Endometrial microvascular endothelial cells (primary cell): ENCODE data around the gene ARF3. TPM values are rescaled to one million over a fixed set of nuclear protein-coding genes. Genes with fewer than 3 reads are reported as not detected.

ENCODE experiments used
- in situ Hi-C: cut with HindIII; loops from 2 replicates; pipeline ENCODE4 v1.10.0; 2017; ENCODE audit warnings: low sequenced_read_pairs, low pct_unique_long_range_greater_than_20kb; ENCODE audit errors: inconsistent ontology term
- total RNA-seq: library from RNA; depleted of rRNA; stranded (reverse); fragments of >200 nt; gene quantifications from one replicate; pipeline ENCODE4 v1.2.3, GENCODE V29; 2015; ENCODE audit errors: inconsistent ontology term

The ARF3 gene
- total RNA-seq, result 114 TPM

DNA sequence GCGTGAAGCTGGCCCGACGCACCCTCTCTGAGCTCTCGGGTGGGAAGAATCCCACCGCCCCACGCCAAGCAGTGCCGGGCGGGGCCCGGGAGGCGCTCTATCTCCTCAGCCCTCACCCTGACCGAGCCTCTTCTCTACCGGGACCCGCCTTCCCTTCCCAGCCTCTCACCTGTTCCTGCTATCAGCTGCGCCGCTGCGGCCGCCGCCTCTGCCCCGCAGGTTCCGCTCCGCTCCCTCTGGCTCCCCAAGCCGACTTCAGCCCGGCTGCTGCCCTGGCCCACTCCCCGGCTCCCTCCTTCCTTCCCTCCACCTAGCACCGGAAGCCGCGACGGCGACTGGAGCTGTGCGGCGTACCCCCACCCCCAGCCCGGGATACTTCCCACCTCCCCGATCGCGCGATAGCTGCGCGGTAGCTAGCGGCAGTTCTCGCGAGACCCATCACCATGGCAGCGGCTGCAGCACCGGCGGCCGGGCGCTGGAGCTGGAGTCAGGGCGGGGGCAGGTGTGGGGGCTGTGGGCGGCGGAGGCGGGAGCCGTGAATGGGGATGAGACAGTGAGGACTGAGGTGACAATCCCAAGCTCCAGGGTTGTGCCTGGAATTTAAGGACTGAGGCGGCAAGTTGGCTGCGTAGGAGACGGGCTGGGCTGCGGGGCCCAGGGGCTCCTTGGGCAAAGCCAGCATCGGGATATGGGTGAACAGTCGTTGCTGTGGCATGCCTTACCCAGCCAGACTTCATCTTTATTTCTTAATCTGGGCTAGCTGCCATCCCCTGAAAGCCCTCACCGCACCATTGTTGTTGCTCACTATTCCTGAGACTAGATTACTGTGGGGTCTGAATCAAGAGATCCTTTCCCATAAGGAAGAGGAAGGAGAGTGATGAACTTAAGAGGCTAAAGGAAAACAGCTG is at the start of gene ARF3:
Gene ARF3 (minus strand): TSS at position 347 of the 908 bp plus-strand sequence. CDS start 16,392 bp downstream, outside the sequence.
- in situ Hi-C loops, result no loop called here

DNA sequence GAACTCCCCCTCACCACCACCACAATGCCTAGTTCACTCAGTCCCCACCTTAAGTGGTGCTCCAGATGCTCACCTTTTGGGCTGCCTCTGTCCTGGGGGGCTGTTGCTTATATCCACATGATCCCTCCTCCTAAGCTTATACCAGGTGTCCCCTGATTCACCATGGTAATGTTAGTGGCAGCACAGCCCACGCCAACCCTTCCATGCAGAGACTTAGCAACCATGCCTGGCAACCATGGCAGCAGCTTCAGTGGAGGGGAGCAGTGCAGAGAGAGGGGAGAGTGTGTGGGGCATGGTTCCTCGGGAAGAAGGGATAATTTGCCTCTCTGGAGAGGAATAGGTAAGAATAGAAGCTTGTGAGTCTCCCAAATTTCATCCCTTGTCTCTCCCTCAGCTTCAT is 43.1 kb upstream of the ARF3 start:
- in situ Hi-C loops, result no loop called here

DNA sequence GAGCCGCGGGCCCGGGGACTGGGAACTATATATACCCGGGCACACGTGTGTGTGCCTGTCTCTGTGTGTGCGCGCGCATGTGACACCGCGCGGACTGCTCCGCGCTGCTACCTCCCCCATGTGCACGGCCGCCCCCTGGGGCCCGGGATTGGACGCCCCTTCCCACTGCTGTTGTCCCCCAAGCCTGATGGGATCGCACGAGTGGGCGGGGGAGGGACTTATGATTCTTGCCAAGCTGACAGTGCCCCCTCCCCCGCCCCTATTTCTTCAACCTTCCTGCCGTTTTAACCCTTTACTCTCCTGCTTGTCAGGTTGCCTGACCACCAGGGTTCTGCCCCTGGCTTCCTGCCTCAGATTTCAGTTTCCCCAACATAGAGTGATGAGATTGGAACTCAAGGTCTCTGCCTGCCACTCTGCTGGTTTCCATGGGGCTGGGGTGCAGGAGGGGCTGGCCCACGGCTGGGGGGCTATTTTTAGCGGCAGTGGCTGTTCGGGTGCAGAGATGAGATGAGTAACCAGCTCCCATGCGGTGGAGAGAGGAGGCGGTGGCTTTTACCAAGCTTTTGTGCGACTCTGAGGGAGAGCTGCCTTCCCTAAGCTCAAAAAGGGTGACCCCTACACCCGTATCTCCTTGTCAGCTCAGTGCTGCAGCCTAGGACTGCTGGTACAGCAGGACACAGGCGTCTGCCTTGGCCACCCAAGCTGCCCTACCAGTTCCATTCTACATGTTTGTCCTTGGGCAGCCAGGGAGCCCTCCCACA is 42.3 kb upstream of the ARF3 start, which contains the start of gene DDN:
Gene DDN (minus strand): TSS at position 5 of the 761 bp plus-strand sequence. CDS start 88 bp downstream, outside the sequence.
- in situ Hi-C loops, result no loop called here

DNA sequence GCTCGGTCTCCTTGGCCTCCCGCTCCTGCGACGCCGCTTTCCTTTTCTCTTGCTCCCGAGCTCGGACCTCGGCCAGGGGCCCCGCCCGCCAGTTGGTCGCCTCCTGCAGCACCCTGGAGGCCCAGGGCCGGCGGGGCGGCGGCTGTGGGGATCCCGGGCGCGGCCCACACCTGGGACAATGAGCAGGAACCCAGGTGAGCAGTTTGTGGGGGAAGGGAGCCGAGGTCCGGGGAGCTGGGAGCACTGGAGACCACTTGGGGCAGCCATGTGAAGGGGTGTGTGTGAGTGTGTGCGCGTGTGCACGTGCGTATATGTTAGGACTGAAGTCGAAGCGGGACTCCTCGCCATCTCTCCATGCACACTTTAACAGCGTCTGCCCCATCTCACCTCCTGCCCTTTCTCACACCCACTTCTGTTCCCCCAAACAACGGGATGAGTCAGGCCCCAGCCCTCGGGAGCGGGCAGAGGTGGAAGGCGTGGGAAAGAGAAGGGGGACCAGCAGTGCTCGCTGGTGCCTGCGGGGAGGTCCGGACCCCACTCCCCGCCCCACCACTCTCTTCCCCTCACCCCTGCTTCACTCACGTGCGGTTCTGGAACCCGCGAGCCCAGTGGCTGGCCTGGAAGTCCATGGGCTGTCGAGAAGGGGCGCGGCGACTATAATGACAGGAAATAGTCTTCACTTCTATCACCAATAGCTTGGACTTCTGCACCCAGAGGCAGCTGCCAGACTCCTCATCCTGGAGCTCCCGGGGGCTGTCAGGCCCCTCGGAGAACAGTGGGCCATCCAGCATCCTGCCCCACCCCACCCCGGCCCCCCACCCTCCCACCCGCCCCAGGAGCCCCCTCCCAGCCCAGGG is 41.4 kb upstream of the ARF3 start:
- in situ Hi-C loops, result no loop called here

DNA sequence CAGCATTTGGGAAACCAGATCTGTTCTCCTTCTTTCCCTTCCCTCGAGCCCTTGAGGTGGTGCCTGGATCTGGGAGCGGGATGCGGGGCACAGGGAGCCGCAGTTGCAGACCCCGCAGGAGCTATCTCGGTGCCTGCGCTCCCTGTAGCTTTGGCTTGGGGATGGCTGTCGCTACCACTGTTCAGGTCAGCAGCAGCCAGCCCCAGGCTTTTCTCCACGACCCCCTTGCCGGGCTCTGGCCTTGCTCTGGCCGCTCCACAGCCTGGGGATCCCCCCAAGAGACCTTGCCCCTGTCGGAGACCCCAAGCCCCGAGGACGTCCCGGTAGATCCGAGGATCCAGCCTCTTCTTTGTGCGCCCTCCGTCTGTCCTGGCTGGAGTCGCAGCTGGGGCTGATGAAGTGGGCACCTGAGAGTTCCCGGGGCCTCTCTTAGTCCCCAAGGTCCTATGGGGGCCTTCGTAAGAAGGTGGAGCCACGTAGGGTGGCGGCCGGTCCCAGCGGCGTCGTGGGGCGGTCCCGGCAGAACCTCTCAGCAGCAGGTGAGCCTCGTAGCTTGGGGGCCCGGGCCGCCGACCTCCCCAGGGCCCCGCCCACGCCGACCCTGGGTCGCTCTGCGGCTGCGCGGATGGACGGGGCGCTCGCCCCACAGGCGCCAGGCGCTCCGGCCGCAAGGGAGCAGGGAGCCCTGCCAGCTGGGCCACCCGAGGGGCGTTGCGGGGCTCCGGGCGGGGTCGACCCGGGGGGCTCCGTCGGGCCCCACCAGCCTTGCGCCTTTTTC is 40.6 kb upstream of the ARF3 start:
- in situ Hi-C loops, result no loop called here

DNA sequence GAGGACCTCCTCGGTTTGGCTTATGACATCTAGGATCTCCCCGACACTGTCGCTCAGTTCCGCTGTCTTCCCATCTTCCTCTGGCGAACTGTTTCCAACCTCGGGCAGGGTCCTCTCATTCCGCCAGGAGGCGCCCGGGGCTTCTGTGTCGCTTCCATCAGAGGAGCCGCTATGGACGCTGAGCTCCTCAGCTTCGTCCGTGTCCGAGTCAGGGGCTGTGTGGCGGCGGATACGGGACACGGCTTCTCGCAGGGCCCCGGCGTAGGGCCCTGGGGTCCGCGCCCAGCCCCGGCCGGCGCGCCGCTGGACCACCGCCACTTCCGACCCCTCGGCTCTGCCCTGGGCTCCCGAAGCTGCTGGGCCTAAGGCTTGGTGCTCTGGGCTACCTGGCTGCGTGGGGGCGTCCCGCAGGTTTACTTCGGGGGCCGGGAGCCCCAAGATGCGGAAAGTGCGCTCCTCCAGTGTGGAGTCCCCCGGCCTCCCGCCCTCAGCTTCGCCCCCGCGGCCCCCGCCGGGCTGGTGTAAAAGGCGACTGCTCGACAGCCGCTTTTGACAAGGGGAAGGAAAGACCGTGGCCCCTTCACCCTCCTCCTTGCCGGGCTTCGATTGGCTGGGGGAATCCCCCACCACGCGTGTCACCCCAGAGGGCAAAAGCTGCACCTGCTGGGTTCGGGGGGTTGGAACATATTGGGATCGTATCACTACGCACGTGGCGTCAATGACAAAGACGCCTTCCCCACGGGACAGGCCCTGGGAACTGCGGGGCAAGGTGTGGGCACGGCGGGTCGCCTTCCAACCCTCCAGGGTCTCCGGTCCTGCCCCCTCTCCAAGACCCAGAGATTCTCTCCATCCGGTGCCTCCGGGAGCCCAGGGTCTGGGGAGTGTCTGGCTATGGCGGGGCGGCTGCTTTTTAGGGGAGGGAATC is 39.8 kb upstream of the ARF3 start:
- in situ Hi-C loops, result no loop called here

DNA sequence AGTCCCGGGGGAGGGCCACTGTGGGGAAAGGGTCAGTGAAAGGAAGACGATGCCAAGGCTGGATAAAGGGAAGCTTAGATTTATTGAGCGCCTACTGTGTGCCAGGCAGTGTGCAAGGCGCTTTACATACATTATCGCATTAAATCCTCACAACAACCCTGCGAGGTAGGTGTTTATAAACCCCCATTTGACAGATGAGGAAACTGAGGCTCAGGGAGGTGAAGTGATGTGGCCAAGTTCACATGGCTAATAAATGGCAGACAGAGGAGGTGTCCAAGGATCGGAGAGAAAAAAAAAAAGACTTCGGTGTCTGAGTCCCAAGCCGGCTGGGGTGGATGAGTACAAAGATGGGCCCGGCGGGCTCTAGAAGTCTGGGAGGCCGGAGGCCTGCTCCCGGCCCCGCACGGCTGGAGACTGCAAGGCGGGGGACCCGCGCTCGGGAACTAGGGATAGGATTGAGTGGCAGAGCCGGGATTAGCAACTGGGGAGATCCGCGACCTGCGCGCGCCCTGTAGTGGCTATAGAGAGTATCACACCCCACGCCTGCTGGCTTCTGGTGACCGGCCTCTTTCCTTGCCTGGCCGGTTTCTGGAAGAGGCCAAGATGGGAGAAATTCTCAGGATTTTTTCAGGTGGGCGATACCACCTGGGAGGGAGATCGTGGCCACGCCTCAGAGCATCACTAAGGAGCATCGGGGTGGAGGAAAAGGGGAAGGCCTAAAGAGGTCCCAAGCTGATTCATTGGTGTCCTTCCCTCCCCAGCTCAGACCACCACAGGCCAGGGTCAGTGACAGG is 38.0 kb upstream of the ARF3 start:
- in situ Hi-C loops, result no loop called here

DNA sequence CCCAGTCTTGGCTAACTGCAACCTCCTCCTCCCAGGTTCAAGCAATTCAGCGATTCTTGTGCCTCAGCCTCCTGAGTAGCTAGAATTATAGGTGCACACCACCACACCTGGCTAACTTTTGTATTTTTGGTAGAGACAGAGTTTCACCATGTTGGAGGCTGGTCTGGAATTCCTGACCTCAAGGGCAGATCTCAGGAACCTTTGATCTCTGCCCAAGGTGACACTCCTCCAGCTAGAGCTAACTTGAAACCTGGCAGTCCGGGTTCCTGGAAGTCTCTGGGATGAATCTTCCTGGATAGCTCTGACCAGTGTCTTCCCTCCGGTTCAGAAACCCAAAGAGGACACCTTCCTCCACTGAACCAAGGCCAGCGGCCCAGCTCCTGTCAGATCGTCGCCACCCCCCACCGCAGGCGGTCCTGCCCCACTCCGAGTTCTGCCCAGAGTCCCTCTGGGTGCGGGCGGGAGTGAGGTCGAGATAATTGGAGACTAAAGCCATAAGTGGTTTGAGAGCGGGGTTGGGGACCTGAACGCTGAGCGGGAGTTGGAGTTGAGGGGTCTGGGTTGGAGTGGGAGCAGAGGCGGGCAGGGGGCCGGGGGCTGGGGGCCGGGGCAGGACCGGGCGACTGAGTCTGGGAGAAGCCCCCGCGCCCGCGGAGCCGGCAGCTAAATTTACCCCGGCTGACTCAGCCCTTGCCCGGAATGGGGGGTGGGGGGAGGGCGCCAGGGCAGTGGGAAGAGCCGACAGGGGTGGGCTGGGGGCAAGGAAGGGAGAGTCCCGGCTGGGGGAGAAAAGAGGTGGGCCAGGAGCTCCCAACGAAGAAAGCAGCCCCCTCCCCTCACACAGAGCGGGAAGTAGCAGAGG is 37.2 kb upstream of the ARF3 start:
- in situ Hi-C loops, result no loop called here

DNA sequence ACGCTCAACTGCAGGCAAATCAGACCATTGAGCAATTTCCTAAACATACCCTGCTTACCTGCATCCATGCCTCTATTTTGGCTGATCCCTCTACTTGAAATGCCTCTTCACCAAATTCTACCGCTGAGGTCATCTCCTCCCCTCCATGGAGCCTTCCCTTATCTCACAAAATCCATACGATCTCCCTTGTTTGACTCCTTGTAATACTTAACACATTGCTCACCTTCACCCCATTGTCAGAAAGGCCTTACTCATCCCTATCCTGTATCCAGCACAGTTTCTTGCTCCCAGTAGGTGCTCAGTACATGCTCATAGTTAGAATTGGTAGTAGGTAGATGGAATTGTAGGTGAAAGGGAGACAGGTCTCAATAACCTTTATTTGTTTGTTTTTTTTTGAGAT is 36.5 kb upstream of the ARF3 start:
- in situ Hi-C loops, result no loop called here

DNA sequence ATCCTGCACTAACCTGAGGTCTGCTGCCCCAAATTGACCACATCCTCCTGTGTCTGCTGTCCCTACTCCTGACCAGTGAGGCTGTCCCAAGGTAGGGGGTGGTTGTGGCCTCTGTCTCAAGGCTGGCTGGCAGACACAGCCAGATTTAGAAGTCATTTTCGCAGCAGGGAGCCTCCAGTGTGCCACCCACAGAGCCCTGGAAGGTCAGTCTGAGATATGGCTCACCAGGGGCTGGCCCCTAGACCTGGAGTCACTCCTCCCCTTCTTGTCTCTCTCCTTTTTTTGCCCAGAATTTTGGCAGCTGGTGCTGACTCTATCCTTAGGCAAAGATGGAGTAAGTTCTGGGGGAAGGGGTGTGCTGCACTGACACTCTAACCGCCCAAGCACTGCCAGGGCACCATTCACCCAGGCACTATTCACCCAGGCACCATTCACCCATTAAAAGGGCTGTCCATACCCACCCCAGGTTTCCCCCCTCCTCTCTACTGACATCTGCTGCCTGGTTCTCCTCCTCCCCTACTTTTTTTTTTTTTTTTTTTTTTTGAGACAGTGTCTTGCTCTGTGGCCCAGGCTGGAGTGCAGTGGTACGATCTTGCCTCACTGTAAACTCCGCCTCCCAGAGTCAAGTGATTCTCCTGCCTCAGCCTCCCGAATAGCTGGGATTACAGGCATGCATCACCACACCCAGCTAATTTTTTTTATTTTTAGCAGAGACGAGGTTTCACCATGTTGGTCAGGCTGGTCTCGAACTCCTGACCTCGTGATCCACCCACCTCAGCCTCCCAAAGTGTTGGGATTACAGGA is 34.2 kb upstream of the ARF3 start:
- in situ Hi-C loops, result no loop called here

DNA sequence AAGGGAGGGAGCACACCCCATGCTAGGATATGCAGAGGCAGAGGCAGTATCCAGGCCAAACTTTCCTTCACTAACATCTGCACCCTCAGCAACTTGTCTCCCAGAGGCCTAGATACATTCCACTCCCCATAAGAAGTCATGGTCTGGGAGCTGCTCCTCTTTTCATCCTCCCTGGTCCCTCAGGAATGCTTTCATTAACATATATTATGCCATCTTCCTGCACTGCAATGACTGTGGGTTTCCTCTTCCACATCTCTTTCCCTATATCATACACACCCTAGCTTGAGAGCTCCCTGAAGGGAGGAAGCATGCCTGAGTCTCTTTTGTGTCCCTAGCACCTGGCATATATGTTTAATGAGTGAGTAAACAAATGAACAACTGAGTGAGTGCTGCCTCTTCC is 33.3 kb upstream of the ARF3 start:
- in situ Hi-C loops, result no loop called here

DNA sequence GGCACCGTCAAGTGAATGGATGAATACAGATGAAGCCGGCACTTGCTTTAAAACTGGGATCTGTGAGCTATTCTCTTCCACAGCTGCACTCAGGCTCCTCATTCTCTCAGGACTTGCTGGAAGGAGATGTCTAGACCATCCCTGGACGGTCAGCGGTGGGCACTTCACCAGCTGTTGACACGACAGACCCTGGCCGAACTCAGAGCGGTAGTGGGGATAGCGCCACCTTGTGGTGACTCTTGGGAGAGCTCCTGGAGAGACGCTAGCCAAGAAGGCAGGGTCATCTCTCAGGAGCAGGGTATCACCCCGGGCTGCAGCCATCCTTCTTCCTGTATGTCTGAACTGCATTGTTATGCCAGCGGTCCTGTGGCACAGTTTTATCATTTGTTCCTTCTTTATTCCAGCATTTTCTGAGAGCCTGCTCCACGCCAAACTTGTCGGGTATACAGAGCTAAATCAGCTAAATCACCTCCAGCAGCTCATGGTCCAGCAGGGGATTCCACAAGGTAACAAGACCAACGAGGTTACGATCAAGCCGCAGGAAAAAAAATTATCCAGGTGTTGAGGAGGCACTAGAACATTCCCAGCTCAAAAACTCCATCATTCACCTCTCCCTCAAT is 30.9 kb upstream of the ARF3 start:
- in situ Hi-C loops, result no loop called here

DNA sequence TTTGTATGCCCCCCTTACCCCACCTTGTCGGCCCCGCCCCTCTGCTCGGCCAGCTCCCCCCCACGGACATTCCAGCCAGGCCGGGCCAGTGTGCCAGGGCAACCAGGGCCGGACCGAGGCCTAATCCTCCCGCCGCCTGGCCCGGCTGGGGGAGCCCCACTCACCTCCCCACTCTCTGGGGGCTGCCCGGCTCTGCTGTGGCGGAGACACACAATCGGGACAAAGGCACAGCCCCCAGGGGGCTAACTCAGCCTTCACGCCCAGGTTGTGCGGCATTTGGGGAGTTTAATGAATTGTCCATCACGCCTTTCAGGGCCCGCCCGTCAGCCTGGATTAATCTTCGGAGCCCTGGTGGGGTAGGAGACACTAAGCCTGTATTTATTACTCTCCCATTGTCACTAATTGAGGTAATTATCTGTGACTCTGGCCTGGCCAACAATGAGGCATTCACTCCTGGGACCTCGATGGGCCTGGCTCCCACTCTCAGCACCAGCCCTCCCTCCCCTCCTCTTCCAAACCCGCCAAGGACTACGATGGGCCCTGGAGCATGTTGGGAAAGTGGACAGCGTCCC is 29.5 kb upstream of the ARF3 start:
- in situ Hi-C loops, result no loop called here

DNA sequence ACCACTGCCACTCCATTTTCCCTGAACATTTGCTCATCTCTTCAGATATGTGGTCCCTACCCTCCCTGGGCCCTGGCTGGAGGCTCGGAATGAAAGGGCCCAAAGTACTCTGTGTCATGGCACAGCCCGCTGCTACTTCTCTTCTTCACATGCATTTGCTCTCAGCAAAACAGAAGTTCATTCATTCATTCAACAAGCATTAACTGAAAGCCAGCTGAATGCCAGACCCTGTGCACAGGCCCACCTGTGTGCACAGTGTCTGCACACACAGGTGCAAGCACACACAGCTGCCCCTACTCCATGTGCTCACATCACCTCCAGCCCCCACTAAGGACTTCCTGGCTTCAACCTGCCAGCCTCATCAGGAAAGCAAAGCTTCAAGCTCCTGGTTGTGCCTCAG is 28.6 kb upstream of the ARF3 start:
- in situ Hi-C loops, result no loop called here
